Large intestine (tissue), 3 donors: ENCODE measurements around the gene DIS3L2. TPM values are rescaled to one million over a fixed set of nuclear protein-coding genes. Genes with fewer than 3 reads are reported as not detected.
"Not testable (repeated sequence)": the region's sequence is repeated elsewhere in the genome, so short reads cannot be mapped to it uniquely, and the experiment has no call there.

Experiments used
- DNase-seq, 2 donors: peaks; one replicate each; pipeline versions ENCODE4 v3.0.0 to v3.0.0-alpha.2; 2013
- H3K27ac ChIP-seq: one replicate; pipeline ENCODE4 v1.5.1; 2013; ENCODE audit warnings: low read length
- H3K27me3 ChIP-seq: 2 replicates; pipeline ENCODE4 v1.6.1; 2013; ENCODE audit warnings: low read length; ENCODE audit not compliant: control insufficient read depth, insufficient read depth
- H3K36me3 ChIP-seq: 2 replicates; pipeline ENCODE4 v1.6.1; 2013; ENCODE audit warnings: low read length; ENCODE audit not compliant: control insufficient read depth, insufficient read depth
- H3K4me1 ChIP-seq: one replicate; pipeline ENCODE4 v1.6.1; 2013; ENCODE audit warnings: low read length; ENCODE audit not compliant: control insufficient read depth, insufficient read depth
- H3K4me3 ChIP-seq: one replicate; pipeline ENCODE4 v1.5.1; 2013; ENCODE audit warnings: low read length
- H3K9me3 ChIP-seq: one replicate; pipeline ENCODE4 v1.6.1; 2013; ENCODE audit warnings: mild to moderate bottlenecking, low read depth, low read length, moderate library complexity; ENCODE audit not compliant: control insufficient read depth
- WGBS: methylation state at CpG from one replicate; pipeline ENCODE4 v1.1.5; 2013; ENCODE audit warnings: low lambda C conversion rate; ENCODE audit not compliant: insufficient coverage; 5-methylcytosine and 5-hydroxymethylcytosine counted together
- polyA plus RNA-seq: library from polyadenylated mRNA; unstranded; fragments of 120-200 nt; gene quantifications from one replicate; pipeline ENCODE4 v1.2.1, GENCODE V29; 2013

DIS3L2 gene
- polyA plus RNA-seq, 1 donor = 23.6 TPM

GRCh38 chr2:232029346-232029745 is 67.8 kb downstream of the DIS3L2 start:
- WGBS = 83% methylated on average over 1 of the region's 4 CpGs
- no peaks in the 10 kb centered on the region for H3K9me3 ChIP-seq
- DNase-seq = no peak

GRCh38 chr2:232030229-232030628 is 68.7 kb downstream of the DIS3L2 start:
- H3K27ac ChIP-seq = no peak overlapping the region
- no peaks in the 10 kb centered on the region for H3K27me3 ChIP-seq
- H3K4me1 ChIP-seq = no peaks in the 10 kb centered on the region
- no peak overlapping the region for H3K4me3 ChIP-seq
- peaks cover 19% of the 10 kb centered on the region for H3K36me3 ChIP-seq
- no peaks in the 10 kb centered on the region for H3K9me3 ChIP-seq
- 56% methylated on average over 1 of the region's 2 CpGs for WGBS
- DNase-seq = no peak

More at GRCh38 chr2:232029346-232029745, 67.8 kb downstream of the DIS3L2 start:
- Histone ChIP-seq H3K27ac (no peak overlapping the region), H3K4me1 (no peaks in the 10 kb centered on the region), H3K4me3 (no peak overlapping the region), H3K27me3 (no peaks in the 10 kb centered on the region), H3K36me3 (peaks cover 19% of the 10 kb centered on the region)

- WGBS = no CpG with 5 or more reads among the region's 2 CpGs
- not testable (repeated sequence) for H3K4me3 ChIP-seq, H3K27ac ChIP-seq, H3K27me3 ChIP-seq, H3K36me3 ChIP-seq, H3K4me1 ChIP-seq, H3K9me3 ChIP-seq, DNase-seq
Observed at GRCh38 chr2:232035292-232035691, 73.8 kb downstream of the DIS3L2 start.

GRCh38 chr2:232036876-232037275 is 75.4 kb downstream of the DIS3L2 start:
- H3K36me3 ChIP-seq = not testable (repeated sequence)

GRCh38 chr2:232038251-232038880 is 76.9 kb downstream of the DIS3L2 start:
- peaks cover 4% of the 10 kb centered on the region for H3K36me3 ChIP-seq
- H3K9me3 ChIP-seq = no peaks in the 10 kb centered on the region
- WGBS = no CpG with 5 or more reads among the region's 1 CpG
- no peak for DNase-seq
- H3K4me3 ChIP-seq = no peak overlapping the region
- H3K4me1 ChIP-seq = no peaks in the 10 kb centered on the region
- no peaks in the 10 kb centered on the region for H3K27me3 ChIP-seq
- no peak overlapping the region for H3K27ac ChIP-seq

More at GRCh38 chr2:232036876-232037275, 75.4 kb downstream of the DIS3L2 start:
- not testable (repeated sequence) for H3K27ac ChIP-seq, DNase-seq, H3K4me3 ChIP-seq, H3K4me1 ChIP-seq, H3K27me3 ChIP-seq, H3K9me3 ChIP-seq
- no CpG with 5 or more reads among the region's 4 CpGs for WGBS

- Histone ChIP-seq H3K27ac (no peak overlapping the region), H3K9me3 (no peaks in the 10 kb centered on the region), H3K4me3 (no peak overlapping the region), H3K36me3 (peaks cover 4% of the 10 kb centered on the region), H3K27me3 (no peaks in the 10 kb centered on the region), H3K4me1 (no peaks in the 10 kb centered on the region)
- WGBS = no CpG with 5 or more reads among the region's 7 CpGs
- no peak for DNase-seq
Observed at GRCh38 chr2:232038881-232039485, 77.5 kb downstream of the DIS3L2 start.

- Histone ChIP-seq H3K9me3 (no peaks in the 10 kb centered on the region), H3K4me3 (no peak overlapping the region), H3K36me3 (peaks cover 7% of the 10 kb centered on the region), H3K27ac (no peak overlapping the region), H3K27me3 (no peaks in the 10 kb centered on the region), H3K4me1 (no peaks in the 10 kb centered on the region)
- WGBS = 80% methylated on average over 1 of the region's 2 CpGs
- no peak for DNase-seq
Observed at GRCh38 chr2:232042911-232043574, 81.5 kb downstream of the DIS3L2 start.

GRCh38 chr2:232043966-232044365 is 82.5 kb downstream of the DIS3L2 start:
- Histone ChIP-seq H3K36me3 (peaks cover 7% of the 10 kb centered on the region), H3K4me3 (no peak overlapping the region), H3K9me3 (no peaks in the 10 kb centered on the region), H3K4me1 (no peaks in the 10 kb centered on the region), H3K27me3 (no peaks in the 10 kb centered on the region), H3K27ac (no peak overlapping the region)
- DNase-seq = no peak

- no peaks in the 10 kb centered on the region for H3K27me3 ChIP-seq
- H3K27ac ChIP-seq = no peak overlapping the region
- no peak overlapping the region for H3K4me3 ChIP-seq
- DNase-seq = no peak
- peaks cover 2% of the 10 kb centered on the region for H3K36me3 ChIP-seq
- no CpG with 5 or more reads among the region's 4 CpGs for WGBS
- H3K9me3 ChIP-seq = no peaks in the 10 kb centered on the region
- H3K4me1 ChIP-seq = no peaks in the 10 kb centered on the region
Observed at GRCh38 chr2:232049350-232049749, 87.8 kb downstream of the DIS3L2 start.

GRCh38 chr2:232052591-232052990 is 91.1 kb downstream of the DIS3L2 start:
- WGBS = no CpG with 5 or more reads among the region's 2 CpGs
- Histone ChIP-seq H3K4me1 (no peaks in the 10 kb centered on the region), H3K4me3 (no peak overlapping the region), H3K9me3 (no peaks in the 10 kb centered on the region), H3K36me3 (no peaks in the 10 kb centered on the region), H3K27ac (no peak overlapping the region), H3K27me3 (no peaks in the 10 kb centered on the region)
- no peak for DNase-seq
